Astrocyte (in vitro differentiated cells and primary cell): ENCODE data around the gene MAT2B. TPM values are rescaled to one million over a fixed set of nuclear protein-coding genes. Genes with fewer than 3 reads are reported as not detected.
A peak's percentile ranks its signal among the peaks of the same experiment; 100 is the strongest.

ENCODE experiments used
- DNase-seq: peaks from one replicate; pipeline ENCODE4 v3.0.0-alpha.2; 2010; ENCODE audit warnings: low read depth
- FAIRE-seq: peaks from 2 replicates; lab custom pipeline; 2011; peaks lifted over from hg19 to GRCh38; lab: Jason Lieb, UNC
- H2AFZ ChIP-seq: 2 replicates; pipeline ENCODE4 v1.6.0; 2012; ENCODE audit warnings: low read depth, low read length, inconsistent platforms
- H3K27ac ChIP-seq: 2 replicates; pipeline ENCODE4 v1.5.1; 2011; ENCODE audit warnings: low read depth, low read length, inconsistent platforms
- H3K27me3 ChIP-seq: 2 replicates; pipeline ENCODE4 v1.6.0; 2011; ENCODE audit warnings: low read length, inconsistent platforms; ENCODE audit not compliant: insufficient read depth
- H3K36me3 ChIP-seq: 2 replicates; pipeline ENCODE4 v1.5.1; 2011; ENCODE audit warnings: low read length, inconsistent platforms; ENCODE audit not compliant: insufficient read depth
- H3K4me1 ChIP-seq: 2 replicates; pipeline ENCODE4 v1.5.1; 2011; ENCODE audit warnings: low read length, inconsistent platforms; ENCODE audit not compliant: insufficient read depth
- H3K4me2 ChIP-seq: 2 replicates; pipeline ENCODE4 v1.6.0; 2012; ENCODE audit warnings: low read length, inconsistent platforms
- H3K4me3 ChIP-seq: 2 replicates; pipeline ENCODE4 v1.5.1; 2011; ENCODE audit warnings: low read depth, mild to moderate bottlenecking, low read length, inconsistent platforms; ENCODE audit not compliant: insufficient read depth
- H3K79me2 ChIP-seq: 2 replicates; pipeline ENCODE4 v1.6.0; 2012; ENCODE audit warnings: mild to moderate bottlenecking, low read length, inconsistent platforms; ENCODE audit not compliant: insufficient read depth
- H3K9ac ChIP-seq: 2 replicates; pipeline ENCODE4 v1.6.0; 2012; ENCODE audit warnings: mild to moderate bottlenecking, low read length, inconsistent platforms
- H3K9me3 ChIP-seq: 2 replicates; pipeline ENCODE4 v1.5.1; 2012; ENCODE audit warnings: low read depth, mild to moderate bottlenecking, low read length, inconsistent platforms; ENCODE audit not compliant: insufficient read depth
- H4K20me1 ChIP-seq: 2 replicates; pipeline ENCODE4 v1.6.0; 2012; ENCODE audit warnings: low read length, inconsistent platforms; ENCODE audit not compliant: insufficient read depth
- H3K27ac Mint-ChIP-seq: one replicate; pipeline ENCODE4 v1.8.0; 2021; ENCODE audit warnings: mild to moderate bottlenecking, mixed read lengths; ENCODE audit not compliant: unreplicated experiment
- H3K27me3 Mint-ChIP-seq: one replicate; pipeline ENCODE4 v1.8.0; 2021; ENCODE audit warnings: low read depth, mixed read lengths; ENCODE audit not compliant: unreplicated experiment
- H3K36me3 Mint-ChIP-seq: one replicate; pipeline ENCODE4 v1.8.0; 2021; ENCODE audit warnings: low read depth, mixed read lengths; ENCODE audit not compliant: unreplicated experiment
- H3K4me1 Mint-ChIP-seq: one replicate; pipeline ENCODE4 v1.8.0; 2021; ENCODE audit warnings: low read depth, mixed read lengths; ENCODE audit not compliant: unreplicated experiment
- H3K4me3 Mint-ChIP-seq: one replicate; pipeline ENCODE4 v1.8.0; 2021; ENCODE audit warnings: mild to moderate bottlenecking, moderate library complexity, mixed read lengths; ENCODE audit not compliant: unreplicated experiment
- H3K9me3 Mint-ChIP-seq: one replicate; pipeline ENCODE4 v1.8.0; 2021; ENCODE audit warnings: mild to moderate bottlenecking, mixed read lengths; ENCODE audit not compliant: unreplicated experiment
- EZH2 ChIP-seq: IDR thresholded peaks from 2 replicates; pipeline ENCODE4 v1.6.1; 2012; ENCODE audit warnings: mild to moderate bottlenecking, low read length, inconsistent platforms; ENCODE audit not compliant: insufficient read depth
- total RNA-seq: library from RNA; stranded (reverse); gene quantifications from 2 replicates; pipeline ENCODE4 v1.2.1, GENCODE V29; 2021
- TF ChIP-seq, protein P1 (sequence below): IDR thresholded peaks from 2 replicates; pipeline ENCODE4 v1.5.1; 2011; ENCODE audit warnings: low read depth, mild to moderate bottlenecking, inconsistent platforms, low read length, moderate library complexity; ENCODE audit not compliant: insufficient read depth

Gene MAT2B
- total RNA-seq, 1 donor from 2014 or later, result 41.0 TPM

- Mint-ChIP-seq H3K27me3 (peaks cover 46% of the 10 kb centered on the region), H3K9me3 (no peaks in the 10 kb centered on the region), H3K36me3 (no peaks in the 10 kb centered on the region), H3K27ac (no peak overlapping the region), H3K4me3 (peak overlapping the region; percentile 79), H3K4me1 (peaks cover 5% of the 10 kb centered on the region)
- FAIRE-seq (no peak), DNase-seq (no peak)
- Histone ChIP-seq H4K20me1 (no peaks in the 10 kb centered on the region), H3K9me3 (no peaks in the 10 kb centered on the region), H3K4me2 (peak overlapping the region; percentile 95), H3K36me3 (no peaks in the 10 kb centered on the region), H3K4me1 (peaks cover 11% of the 10 kb centered on the region), H3K4me3 (peak overlapping the region; percentile 57), H3K9ac (peak overlapping the region; percentile 41), H3K79me2 (no peaks in the 10 kb centered on the region), H3K27me3 (peaks cover 6% of the 10 kb centered on the region), H3K27ac (no peak overlapping the region), H2AFZ (peak overlapping the region; percentile 87)
- no peak for TF ChIP-seq EZH2
- TF ChIP-seq, protein P1, sequence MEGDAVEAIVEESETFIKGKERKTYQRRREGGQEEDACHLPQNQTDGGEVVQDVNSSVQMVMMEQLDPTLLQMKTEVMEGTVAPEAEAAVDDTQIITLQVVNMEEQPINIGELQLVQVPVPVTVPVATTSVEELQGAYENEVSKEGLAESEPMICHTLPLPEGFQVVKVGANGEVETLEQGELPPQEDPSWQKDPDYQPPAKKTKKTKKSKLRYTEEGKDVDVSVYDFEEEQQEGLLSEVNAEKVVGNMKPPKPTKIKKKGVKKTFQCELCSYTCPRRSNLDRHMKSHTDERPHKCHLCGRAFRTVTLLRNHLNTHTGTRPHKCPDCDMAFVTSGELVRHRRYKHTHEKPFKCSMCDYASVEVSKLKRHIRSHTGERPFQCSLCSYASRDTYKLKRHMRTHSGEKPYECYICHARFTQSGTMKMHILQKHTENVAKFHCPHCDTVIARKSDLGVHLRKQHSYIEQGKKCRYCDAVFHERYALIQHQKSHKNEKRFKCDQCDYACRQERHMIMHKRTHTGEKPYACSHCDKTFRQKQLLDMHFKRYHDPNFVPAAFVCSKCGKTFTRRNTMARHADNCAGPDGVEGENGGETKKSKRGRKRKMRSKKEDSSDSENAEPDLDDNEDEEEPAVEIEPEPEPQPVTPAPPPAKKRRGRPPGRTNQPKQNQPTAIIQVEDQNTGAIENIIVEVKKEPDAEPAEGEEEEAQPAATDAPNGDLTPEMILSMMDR, result no peak
Measured at GRCh38 chr5:163565931-163566608, 60.7 kb downstream of the MAT2B start.

GRCh38 chr5:163566678-163567077 is 61.3 kb downstream of the MAT2B start:
- Histone ChIP-seq H3K4me1 (peaks cover 15% of the 10 kb centered on the region), H3K79me2 (no peaks in the 10 kb centered on the region), H4K20me1 (no peaks in the 10 kb centered on the region), H3K9me3 (no peaks in the 10 kb centered on the region), H3K27me3 (peaks cover 6% of the 10 kb centered on the region), H3K36me3 (no peaks in the 10 kb centered on the region), H3K4me3 (no peak overlapping the region), H2AFZ (no peak overlapping the region), H3K4me2 (peak overlapping the region; percentile 95), H3K27ac (no peak overlapping the region), H3K9ac (no peak overlapping the region)
- no peak for DNase-seq
- FAIRE-seq, result no peak
- peak overlapping the region; percentile 69 for H3K4me3 Mint-ChIP-seq
- TF ChIP-seq EZH2, result no peak
- TF ChIP-seq, protein P1, result no peak
- H3K27ac Mint-ChIP-seq, result no peak overlapping the region
- H3K27me3 Mint-ChIP-seq, result peaks cover 45% of the 10 kb centered on the region
- H3K4me1 Mint-ChIP-seq, result peaks cover 8% of the 10 kb centered on the region
- H3K9me3 Mint-ChIP-seq, result no peaks in the 10 kb centered on the region
- H3K36me3 Mint-ChIP-seq, result no peaks in the 10 kb centered on the region

DNA sequence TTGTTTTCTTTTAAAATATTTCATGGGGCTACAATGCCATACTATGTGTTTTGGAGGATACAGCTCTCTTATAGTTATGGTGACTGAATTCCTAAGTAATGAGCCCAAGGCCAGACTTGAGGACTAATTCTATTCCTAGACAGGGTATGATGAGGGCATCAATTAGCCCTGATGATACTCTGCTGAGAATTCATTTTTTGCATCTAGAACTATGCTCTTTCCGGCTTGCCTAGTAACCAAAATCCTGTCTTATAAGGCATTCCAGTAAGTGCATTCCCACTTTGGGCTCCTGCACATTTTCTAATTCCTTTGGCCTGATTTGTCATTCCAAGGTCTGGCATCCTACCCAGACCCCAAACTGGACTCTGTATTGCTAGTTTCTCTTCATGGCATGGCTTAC is 62.4 kb downstream of the MAT2B start:
- H3K36me3 ChIP-seq, result no peaks in the 10 kb centered on the region
- TF ChIP-seq, protein P1, result no peak
- no peak for TF ChIP-seq EZH2
- Mint-ChIP-seq H3K9me3 (no peaks in the 10 kb centered on the region), H3K36me3 (no peaks in the 10 kb centered on the region), H3K27ac (no peak overlapping the region), H3K4me1 (peaks cover 14% of the 10 kb centered on the region), H3K27me3 (peaks cover 40% of the 10 kb centered on the region), H3K4me3 (no peak overlapping the region)
- DNase-seq, result peak; percentile 41
- no peak overlapping the region for H3K4me3 ChIP-seq
- H3K79me2 ChIP-seq, result no peaks in the 10 kb centered on the region
- no peak overlapping the region for H3K9ac ChIP-seq
- no peak overlapping the region for H2AFZ ChIP-seq
- H3K27me3 ChIP-seq, result peaks cover 6% of the 10 kb centered on the region
- no peaks in the 10 kb centered on the region for H4K20me1 ChIP-seq
- peak; percentile 81 for FAIRE-seq
- peak overlapping the region; percentile 1 for H3K4me2 ChIP-seq
- H3K4me1 ChIP-seq, result peaks cover 18% of the 10 kb centered on the region
- no peaks in the 10 kb centered on the region for H3K9me3 ChIP-seq
- no peak overlapping the region for H3K27ac ChIP-seq
